Neural progenitor cell (in vitro differentiated cells): ENCODE measurements around the gene NOSTRIN. TPM values are rescaled to one million over a fixed set of nuclear protein-coding genes. Genes with fewer than 3 reads are reported as not detected.

ENCODE experiments used
- DNase-seq: peaks from one replicate; pipeline ENCODE4 v3.0.0-alpha.2; 2016; ENCODE audit warnings: low spot score
- H2AFZ ChIP-seq: fragments of 200-600 bp; sonication (generic); replicated peaks from 2 replicates; pipeline ENCODE4 v1.6.1; 2016; ENCODE audit warnings: antibody characterized with exemption
- H3F3A ChIP-seq: fragments of 200-600 bp; sonication (generic); 2 replicates; pipeline ENCODE4 v1.6.1; 2016; ENCODE audit warnings: antibody characterized with exemption, low read depth
- H3K27ac ChIP-seq: fragments of 200-600 bp; sonication (generic); 2 replicates; pipeline ENCODE4 v1.5.1; 2016; ENCODE audit warnings: mild to moderate bottlenecking
- H3K27me3 ChIP-seq: fragments of 200-600 bp; sonication (generic); 2 replicates; pipeline ENCODE4 v1.6.1; 2016; ENCODE audit warnings: mild to moderate bottlenecking, moderate library complexity
- H3K36me3 ChIP-seq: fragments of 200-600 bp; sonication (generic); 2 replicates; pipeline ENCODE4 v1.5.1; 2016
- H3K4me1 ChIP-seq: fragments of 200-600 bp; sonication (generic); 2 replicates; pipeline ENCODE4 v1.6.1; 2016; ENCODE audit warnings: mixed run types
- H3K4me2 ChIP-seq: fragments of 200-600 bp; sonication (generic); 2 replicates; pipeline ENCODE4 v1.6.1; 2016
- H3K4me3 ChIP-seq: fragments of 200-600 bp; sonication (generic); 2 replicates; pipeline ENCODE4 v1.5.1; 2016
- H3K79me2 ChIP-seq: fragments of 200-600 bp; sonication (generic); 2 replicates; pipeline ENCODE4 v1.6.1; 2016; ENCODE audit warnings: low read depth
- H3K9ac ChIP-seq: fragments of 200-600 bp; sonication (generic); 2 replicates; pipeline ENCODE4 v1.6.1; 2016
- H3K9me3 ChIP-seq: fragments of 200-600 bp; sonication (generic); 2 replicates; pipeline ENCODE4 v1.5.1; 2016; ENCODE audit warnings: low read depth
- H4K20me1 ChIP-seq: fragments of 200-600 bp; sonication (generic); 2 replicates; pipeline ENCODE4 v1.6.1; 2016; ENCODE audit warnings: low read depth
- H3K27ac Mint-ChIP-seq: 3 replicates; pipeline ENCODE4 v1.8.0; 2021; ENCODE audit warnings: mixed read lengths
- H3K27me3 Mint-ChIP-seq: 2 replicates; pipeline ENCODE4 v1.8.0; 2022; ENCODE audit warnings: low read depth, mild to moderate bottlenecking, inconsistent platforms, moderate library complexity, mixed read lengths; ENCODE audit not compliant: insufficient read depth
- H3K36me3 Mint-ChIP-seq: 3 replicates; pipeline ENCODE4 v1.8.0; 2021; ENCODE audit warnings: mixed read lengths
- H3K4me1 Mint-ChIP-seq: 3 replicates; pipeline ENCODE4 v1.8.0; 2021; ENCODE audit warnings: mixed read lengths
- H3K4me3 Mint-ChIP-seq: 3 replicates; pipeline ENCODE4 v1.8.0; 2021; ENCODE audit warnings: mild to moderate bottlenecking, moderate library complexity, mixed read lengths
- H3K9me3 Mint-ChIP-seq: 3 replicates; pipeline ENCODE4 v1.8.0; 2020; ENCODE audit warnings: mixed read lengths
- CTCF ChIP-seq: fragments of 200-600 bp; sonication (generic); IDR thresholded peaks from 2 replicates; pipeline ENCODE4 v1.5.1; 2017; ENCODE audit warnings: antibody characterized with exemption, mild to moderate bottlenecking
- EZH2 ChIP-seq: fragments of 200-600 bp; sonication (generic); IDR thresholded peaks from 2 replicates; pipeline ENCODE4 v1.6.1; 2017; ENCODE audit warnings: antibody characterized with exemption, mild to moderate bottlenecking, moderate library complexity
- EZH2phosphoT487 ChIP-seq: fragments of 200-600 bp; sonication (generic); IDR thresholded peaks from 2 replicates; pipeline ENCODE4 v1.6.1; 2017; ENCODE audit warnings: antibody characterized with exemption
- total RNA-seq: library from RNA; depleted of rRNA; stranded (reverse); fragments of >200 nt; gene quantifications from 2 replicates; pipeline ENCODE4 v1.2.3, GENCODE V29; 2015; ENCODE audit warnings: low replicate concordance

The NOSTRIN gene
- total RNA-seq, 1 donor from 2014 or later = not detected

GRCh38 chr2:168831662-168832061 lies 29.2 kb downstream of the NOSTRIN start:
- no peaks in the 10 kb centered on the region for H3K27me3 ChIP-seq
- Mint-ChIP-seq H3K9me3 (no peaks in the 10 kb centered on the region), H3K4me3 (no peak overlapping the region), H3K36me3 (no peaks in the 10 kb centered on the region), H3K4me1 (peaks cover 3% of the 10 kb centered on the region), H3K27ac (no peak overlapping the region), H3K27me3 (no peaks in the 10 kb centered on the region)
- TF ChIP-seq EZH2 (no peak), CTCF (no peak), EZH2phosphoT487 (no peak)
- H3K27ac ChIP-seq = no peak overlapping the region
- no peaks in the 10 kb centered on the region for H3K4me1 ChIP-seq
- H3K4me3 ChIP-seq = no peak overlapping the region
- DNase-seq = no peak
- no peak overlapping the region for H2AFZ ChIP-seq
- H3K36me3 ChIP-seq = no peaks in the 10 kb centered on the region
- H3K4me2 ChIP-seq = no peak overlapping the region
- H3F3A ChIP-seq = no peaks in the 10 kb centered on the region
- no peak overlapping the region for H3K9ac ChIP-seq
- no peaks in the 10 kb centered on the region for H3K79me2 ChIP-seq
- no peaks in the 10 kb centered on the region for H4K20me1 ChIP-seq
- no peaks in the 10 kb centered on the region for H3K9me3 ChIP-seq

- Histone ChIP-seq H2AFZ (no peak overlapping the region), H4K20me1 (no peaks in the 10 kb centered on the region), H3K4me3 (no peak overlapping the region), H3K79me2 (no peaks in the 10 kb centered on the region), H3K9ac (no peak overlapping the region), H3K4me2 (no peak overlapping the region), H3K36me3 (no peaks in the 10 kb centered on the region), H3K4me1 (no peaks in the 10 kb centered on the region), H3K27ac (no peak overlapping the region), H3K9me3 (no peaks in the 10 kb centered on the region), H3F3A (no peaks in the 10 kb centered on the region), H3K27me3 (no peaks in the 10 kb centered on the region)
- no peaks in the 10 kb centered on the region for H3K4me1 Mint-ChIP-seq
- H3K27me3 Mint-ChIP-seq = no peaks in the 10 kb centered on the region
- no peak overlapping the region for H3K27ac Mint-ChIP-seq
- H3K9me3 Mint-ChIP-seq = no peaks in the 10 kb centered on the region
- no peak overlapping the region for H3K4me3 Mint-ChIP-seq
- no peaks in the 10 kb centered on the region for H3K36me3 Mint-ChIP-seq
- TF ChIP-seq CTCF = no peak
- TF ChIP-seq EZH2phosphoT487 = no peak
- no peak for TF ChIP-seq EZH2
- DNase-seq = no peak
These were observed 33.5 kb downstream of the NOSTRIN start for GRCh38 chr2:168835969-168836368.

- no peaks in the 10 kb centered on the region for H3K79me2 ChIP-seq
- no peak overlapping the region for H2AFZ ChIP-seq
- no peak overlapping the region for H3K4me2 ChIP-seq
- H3K9ac ChIP-seq = no peak overlapping the region
- H3F3A ChIP-seq = no peaks in the 10 kb centered on the region
- H3K27ac ChIP-seq = no peak overlapping the region
- TF ChIP-seq EZH2phosphoT487 = no peak
- TF ChIP-seq CTCF = no peak
- no peak for TF ChIP-seq EZH2
- Mint-ChIP-seq H3K36me3 (no peaks in the 10 kb centered on the region), H3K9me3 (no peaks in the 10 kb centered on the region), H3K27ac (no peak overlapping the region), H3K4me3 (no peak overlapping the region), H3K27me3 (no peaks in the 10 kb centered on the region), H3K4me1 (no peaks in the 10 kb centered on the region)
- H3K27me3 ChIP-seq = no peaks in the 10 kb centered on the region
- no peaks in the 10 kb centered on the region for H3K9me3 ChIP-seq
- no peaks in the 10 kb centered on the region for H4K20me1 ChIP-seq
- H3K4me1 ChIP-seq = no peaks in the 10 kb centered on the region
- no peak for DNase-seq
- H3K36me3 ChIP-seq = no peaks in the 10 kb centered on the region
- no peak overlapping the region for H3K4me3 ChIP-seq
These were observed 39.0 kb downstream of the NOSTRIN start for GRCh38 chr2:168841445-168841844.
